Limb (tissue), 2 donors: Measurements from ENCODE around the gene GRID2IP.
"Not testable (repeated sequence)": the region's sequence is repeated elsewhere in the genome, so short reads cannot be mapped to it uniquely, and the experiment has no call there.

ENCODE experiments used
- DNase-seq, 2 donors: peaks; one replicate each; pipeline ENCODE4 v3.0.0-alpha.2; 2016; ENCODE audit errors: extremely low spot score in 2 of 2

The GRID2IP gene

GRCh38 chr7:6551016-6551511 is at the start of gene GRID2IP:
GRID2IP (minus strand) TSS chr7:6551461; CDS start chr7:6551436, 25 bp downstream.
- no peak for DNase-seq

GRCh38 chr7:6600093-6600492 is 48.8 kb upstream of the GRID2IP start:
- DNase-seq = no peak

- DNase-seq = no peak
Observed at GRCh38 chr7:6590645-6591110, 39.4 kb upstream of the GRID2IP start.

- peak; percentile 83 to 90 for DNase-seq
Observed at GRCh38 chr7:6589829-6590644, 38.8 kb upstream of the GRID2IP start, which contains the start of gene INTS15. INTS15 (plus strand) TSS chr7:6590021; CDS start chr7:6590284, 263 bp downstream.

GRCh38 chr7:6589151-6589828 is 38.0 kb upstream of the GRID2IP start:
- DNase-seq = no peak

GRCh38 chr7:6588566-6588965 is 37.3 kb upstream of the GRID2IP start:
- DNase-seq = no peak

GRCh38 chr7:6585746-6586432 is 34.6 kb upstream of the GRID2IP start:
- DNase-seq = not testable (repeated sequence)

GRCh38 chr7:6579446-6579845 is 28.2 kb upstream of the GRID2IP start:
- DNase-seq = no peak

- no peak for DNase-seq
Observed at GRCh38 chr7:6578114-6579084, 27.1 kb upstream of the GRID2IP start.

GRCh38 chr7:6577369-6578113 is 26.3 kb upstream of the GRID2IP start, which contains the start of gene ZDHHC4:
ZDHHC4 (plus strand) TSS chr7:6577454; CDS start chr7:6580562, 3,108 bp downstream.
- DNase-seq = peak; percentile 84 to 92

GRCh38 chr7:6576867-6577368 is 25.7 kb upstream of the GRID2IP start:
- DNase-seq = not testable (repeated sequence)

GRCh38 chr7:6576024-6576866 is 25.0 kb upstream of the GRID2IP start:
- no peak for DNase-seq

- DNase-seq = no peak
Observed at GRCh38 chr7:6575281-6576023, 24.2 kb upstream of the GRID2IP start.

- no peak for DNase-seq
Observed at GRCh38 chr7:6571160-6571779, 20.0 kb upstream of the GRID2IP start.

GRCh38 chr7:6567886-6568285 is 16.6 kb upstream of the GRID2IP start:
- DNase-seq = no peak

GRCh38 chr7:6565655-6566054 is 14.4 kb upstream of the GRID2IP start:
- no peak for DNase-seq
